Activated CD4-positive, alpha-beta T cell treated with anti-CD3 and anti-CD28 coated beads for 24 hours (primary cell): ENCODE data around the gene ZNF264.
"Not testable (repeated sequence)": the region's sequence is repeated elsewhere in the genome, so short reads cannot be mapped to it uniquely, and the experiment has no call there.

Experiments used
- DNase-seq, 2 donors: peaks; one replicate each; pipeline ENCODE4 v3.0.0-alpha.2; 2020; ENCODE audit warnings: low read depth in 2 of 2

The ZNF264 gene

DNA sequence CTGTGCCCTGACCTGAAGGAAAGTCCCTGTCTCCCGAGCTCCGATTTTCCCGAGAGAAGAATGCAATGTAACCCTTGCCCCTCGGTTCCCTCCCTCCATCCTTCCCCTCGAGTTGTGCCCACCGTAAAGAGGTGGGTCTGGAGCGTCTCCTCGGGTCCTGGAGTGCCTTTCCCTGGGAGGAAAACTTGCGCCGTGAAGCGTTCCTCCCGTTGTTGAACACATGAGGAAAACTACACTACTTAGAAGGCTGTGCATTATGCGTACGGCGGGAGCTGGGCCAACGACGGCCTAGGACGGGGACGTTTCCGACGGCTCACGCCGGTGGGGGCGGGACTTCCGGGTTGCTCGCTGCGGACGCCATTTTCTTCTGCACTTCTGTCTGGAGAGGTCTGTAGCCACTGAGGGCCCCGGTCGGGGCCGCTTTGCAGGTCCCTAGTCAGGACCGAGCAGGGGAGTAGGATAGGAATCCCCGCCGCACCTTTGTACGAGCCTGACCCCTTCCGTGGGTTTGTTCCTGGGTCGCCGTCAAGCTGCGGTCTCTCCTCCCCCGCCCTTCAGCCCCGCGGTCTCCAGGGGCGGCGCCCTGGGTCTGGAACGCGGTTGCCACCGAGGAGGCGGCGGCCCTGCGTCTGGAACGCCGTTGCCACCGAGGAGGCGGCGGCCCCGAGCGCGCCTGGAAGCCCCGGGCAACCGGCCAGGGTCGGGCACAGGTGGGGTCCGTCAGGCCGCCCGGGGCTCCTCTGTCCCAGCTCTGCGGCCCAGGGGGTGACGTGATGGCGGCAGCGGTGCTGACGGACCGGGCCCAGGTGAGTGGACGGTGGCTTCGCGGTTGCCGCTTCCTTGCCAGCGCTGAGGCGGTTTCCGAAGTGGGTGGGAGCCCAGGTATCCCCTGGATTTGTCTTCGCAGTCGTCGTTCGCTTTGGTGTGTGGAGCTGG lies at the start of gene ZNF264:
TSS of gene ZNF264 (plus strand) at position 360 of the 936 bp plus-strand sequence. CDS start at position 774, 414 bp downstream.
- peak; percentile 82 to 84 for DNase-seq

- no peak for DNase-seq
Observed at GRCh38 chr19:57141699-57142098, 49.6 kb upstream of the ZNF264 start.

DNA sequence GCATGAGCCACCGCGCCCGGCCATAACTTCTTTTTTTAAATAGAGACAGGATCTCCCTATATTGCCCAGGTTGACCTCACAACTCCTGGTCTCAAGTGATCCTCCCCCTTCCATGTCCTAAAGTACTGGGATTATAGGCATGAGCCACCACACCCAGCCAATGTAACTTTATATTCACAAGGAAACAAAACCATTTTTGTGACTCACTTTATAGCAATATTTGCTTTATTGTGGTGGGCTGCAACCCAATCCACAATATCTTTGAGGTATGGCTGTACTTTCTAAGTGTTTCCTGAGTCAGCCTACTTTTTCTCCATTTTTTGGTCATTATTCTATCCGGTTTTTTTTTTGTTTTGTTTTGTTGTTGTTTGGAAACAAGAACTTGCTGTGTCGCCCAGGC lies 38.4 kb upstream of the ZNF264 start:
- no peak for DNase-seq

GRCh38 chr19:57161985-57162539 lies 29.2 kb upstream of the ZNF264 start:
- no peak for DNase-seq

DNA sequence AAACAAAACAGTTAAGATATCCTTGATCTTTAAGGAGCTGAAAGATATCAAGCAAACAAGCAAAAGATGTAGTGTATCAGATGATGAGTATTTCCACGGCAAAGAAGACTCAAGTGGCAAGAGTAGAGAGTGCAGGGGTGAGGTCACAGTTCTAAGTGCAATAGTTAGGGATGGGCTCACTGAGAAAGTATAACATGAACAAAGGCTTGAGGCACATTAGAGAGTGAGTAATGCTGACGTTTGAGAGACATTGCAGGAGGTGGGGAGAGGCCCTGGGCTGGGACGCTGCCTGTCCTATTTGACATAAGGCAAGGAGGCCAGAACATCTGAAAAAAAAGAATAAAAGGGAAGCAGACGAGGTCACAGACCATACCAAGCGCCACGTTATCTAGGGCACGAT lies 25.5 kb upstream of the ZNF264 start:
- no peak for DNase-seq

DNA sequence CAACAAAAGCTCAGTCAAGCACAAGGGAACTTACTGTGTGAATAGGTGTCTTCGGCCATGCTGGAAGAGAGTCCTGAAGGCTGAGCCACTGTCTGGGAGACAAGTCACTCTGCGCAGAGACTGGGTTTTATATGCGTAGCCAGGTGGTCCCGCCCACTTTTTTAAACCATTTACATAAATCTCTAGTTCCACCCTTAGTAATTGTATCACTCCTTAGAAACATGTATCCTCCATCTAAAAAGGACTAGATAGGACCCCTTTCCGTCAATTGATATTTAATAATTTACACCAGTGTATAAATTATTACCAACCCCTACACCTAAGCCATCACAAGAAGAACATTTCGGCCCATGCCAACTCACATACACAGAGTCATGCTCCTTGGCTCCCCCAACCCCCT lies 23.9 kb upstream of the ZNF264 start, which contains the start of gene DUXA:
TSS of gene DUXA (minus strand) at position 101 of the 400 bp plus-strand sequence. CDS start at position 59, 42 bp downstream.
- no peak for DNase-seq

DNA sequence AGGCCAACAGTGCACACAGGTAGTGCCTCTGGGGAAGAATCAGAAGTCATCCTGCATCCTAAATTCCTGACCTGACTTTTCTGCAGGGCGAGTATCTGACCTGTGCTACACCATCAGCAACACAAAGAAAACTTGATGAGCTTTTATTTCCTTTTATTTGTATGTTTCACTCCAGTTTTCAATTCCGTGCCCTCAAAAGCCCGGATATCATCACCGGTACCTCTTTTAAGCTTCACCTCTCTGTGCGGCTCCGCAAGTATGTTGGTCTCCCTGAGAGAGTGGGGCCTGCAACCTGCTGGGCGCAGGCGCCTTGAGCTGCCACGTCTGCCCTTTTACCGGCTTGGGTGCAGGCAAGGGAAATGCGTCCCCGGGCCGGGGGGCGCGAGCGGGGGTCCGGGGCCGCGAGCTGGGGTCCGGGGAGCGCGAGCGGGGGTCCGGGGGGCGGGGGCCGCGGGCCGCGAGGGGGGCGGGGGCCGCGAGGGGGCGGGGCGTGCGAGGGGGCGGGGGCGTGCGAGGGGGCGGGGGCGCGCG lies 19.7 kb upstream of the ZNF264 start:
- DNase-seq: no peak

DNA sequence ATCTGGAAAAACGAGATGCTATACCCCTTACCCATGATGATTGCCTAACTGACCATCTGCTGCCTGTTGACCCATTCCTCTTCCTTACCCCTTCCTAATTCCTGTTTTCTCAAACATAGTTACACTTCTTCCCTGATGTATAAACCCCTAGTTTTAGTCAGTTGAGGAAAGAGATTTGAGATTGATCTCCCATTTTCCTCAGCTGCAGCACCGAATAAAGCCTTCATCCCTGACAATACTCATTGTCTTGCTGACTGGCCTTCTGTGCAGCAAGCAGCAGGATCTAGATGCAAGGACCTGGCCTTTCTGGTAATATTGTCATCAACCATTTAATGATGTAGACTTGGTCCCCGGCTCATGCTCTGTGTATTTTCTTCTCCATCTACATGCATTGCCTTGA lies 999 bp upstream of the ZNF264 start:
- DNase-seq: no peak

DNA sequence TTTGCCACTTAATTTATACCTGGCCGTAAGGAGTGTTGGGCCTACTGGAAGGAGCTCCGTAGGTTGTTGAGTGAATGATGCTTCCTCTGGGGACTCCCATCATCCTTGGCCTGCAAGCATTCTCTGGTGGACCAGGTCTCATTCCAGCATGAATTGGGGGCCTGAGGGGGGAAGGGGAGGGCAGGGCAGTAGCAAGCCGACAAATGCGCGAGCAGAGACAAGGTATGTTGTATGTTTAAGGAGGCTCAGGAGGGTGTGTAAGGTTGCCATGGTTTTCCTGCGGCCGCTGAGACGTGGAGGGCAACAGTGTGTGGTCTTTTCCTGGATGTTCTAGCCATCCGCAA lies 749 bp downstream of the ZNF264 start:
- DNase-seq: no peak

GRCh38 chr19:57192993-57193392 lies 1.7 kb downstream of the ZNF264 start:
- no peak for DNase-seq

DNA sequence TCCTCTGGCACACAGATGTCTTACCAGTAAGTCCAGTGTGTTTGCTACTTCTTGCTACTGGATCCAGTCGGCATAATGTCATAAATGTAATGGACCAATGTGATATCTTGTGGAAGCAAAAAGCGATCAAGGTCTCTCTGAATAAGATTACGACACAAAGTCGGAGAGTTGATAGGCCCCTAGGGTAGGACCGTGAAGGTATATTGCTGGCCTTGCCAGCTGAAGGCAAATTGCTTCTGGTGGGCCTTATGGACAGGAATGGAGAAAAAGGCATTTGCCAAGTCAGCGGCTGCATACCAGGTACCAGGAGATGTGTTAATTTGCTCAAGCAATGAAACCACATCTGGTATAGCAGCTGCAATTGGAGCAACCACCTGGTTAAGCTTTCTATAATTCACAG lies 6.6 kb downstream of the ZNF264 start:
- not testable (repeated sequence) for DNase-seq

DNA sequence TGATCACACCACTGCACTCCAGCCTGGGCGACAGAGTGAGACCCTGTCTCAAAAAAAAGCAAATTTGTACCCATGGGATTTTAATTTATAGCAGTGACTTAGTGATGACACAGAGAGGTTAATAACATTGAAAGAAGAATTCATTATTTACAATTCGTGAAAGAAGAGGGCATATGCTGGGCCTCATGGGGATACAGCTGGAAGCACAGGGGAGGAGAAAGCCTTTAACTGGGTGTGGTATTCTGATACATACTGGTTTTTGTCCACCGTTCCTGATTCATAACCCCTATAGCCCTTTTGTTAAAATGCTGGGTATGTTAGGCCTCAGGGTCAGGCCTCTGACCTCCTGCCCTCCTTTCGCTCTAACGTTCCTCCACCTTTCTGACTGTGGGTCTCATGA lies 10.9 kb downstream of the ZNF264 start:
- DNase-seq: no peak

DNA sequence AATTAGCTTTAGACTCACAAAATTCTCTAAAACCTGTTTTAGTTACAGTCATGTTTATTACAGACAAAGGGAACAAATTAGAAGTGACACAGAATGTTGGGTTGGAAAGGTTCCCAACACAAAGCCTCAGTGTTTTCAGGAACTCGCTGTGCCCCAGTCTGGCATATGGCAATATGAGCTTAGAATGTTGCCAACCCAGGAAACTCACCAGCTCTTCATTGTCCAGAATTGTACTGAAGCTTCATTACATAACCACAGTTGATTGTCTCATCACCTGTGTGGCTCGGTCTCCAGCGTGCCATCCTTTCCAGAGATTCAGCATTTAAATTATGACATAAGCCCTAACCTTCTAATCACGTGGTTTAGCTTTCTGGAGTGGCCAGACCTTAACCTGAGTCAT lies 19.1 kb downstream of the ZNF264 start:
- DNase-seq: no peak

- DNase-seq: no peak
Observed at GRCh38 chr19:57212109-57212508, 20.8 kb downstream of the ZNF264 start.

- no peak for DNase-seq
Observed at GRCh38 chr19:57227502-57227901, 36.2 kb downstream of the ZNF264 start.

GRCh38 chr19:57231686-57232085 lies 40.4 kb downstream of the ZNF264 start:
- DNase-seq: no peak

DNA sequence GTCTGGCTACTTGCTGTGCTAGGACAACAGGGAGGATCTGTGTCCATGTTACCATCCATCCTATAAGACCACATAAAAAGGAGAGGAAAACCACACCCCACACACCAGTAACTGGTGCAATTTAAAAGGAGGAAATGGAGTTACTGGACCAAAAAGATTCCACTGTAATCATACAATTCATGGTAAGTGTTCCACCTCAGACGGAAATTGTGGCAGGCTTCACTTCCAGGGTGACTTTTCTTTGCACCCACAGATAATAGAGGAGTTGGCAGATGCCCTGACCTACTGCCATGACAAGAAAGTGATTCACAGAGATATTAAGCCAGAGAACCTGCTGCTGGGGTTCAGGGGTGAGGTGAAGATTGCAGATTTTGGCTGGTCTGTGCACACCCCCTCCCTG lies 41.9 kb downstream of the ZNF264 start:
- no peak for DNase-seq

- DNase-seq: no peak
Observed at GRCh38 chr19:57239982-57240310, 48.6 kb downstream of the ZNF264 start.

DNA sequence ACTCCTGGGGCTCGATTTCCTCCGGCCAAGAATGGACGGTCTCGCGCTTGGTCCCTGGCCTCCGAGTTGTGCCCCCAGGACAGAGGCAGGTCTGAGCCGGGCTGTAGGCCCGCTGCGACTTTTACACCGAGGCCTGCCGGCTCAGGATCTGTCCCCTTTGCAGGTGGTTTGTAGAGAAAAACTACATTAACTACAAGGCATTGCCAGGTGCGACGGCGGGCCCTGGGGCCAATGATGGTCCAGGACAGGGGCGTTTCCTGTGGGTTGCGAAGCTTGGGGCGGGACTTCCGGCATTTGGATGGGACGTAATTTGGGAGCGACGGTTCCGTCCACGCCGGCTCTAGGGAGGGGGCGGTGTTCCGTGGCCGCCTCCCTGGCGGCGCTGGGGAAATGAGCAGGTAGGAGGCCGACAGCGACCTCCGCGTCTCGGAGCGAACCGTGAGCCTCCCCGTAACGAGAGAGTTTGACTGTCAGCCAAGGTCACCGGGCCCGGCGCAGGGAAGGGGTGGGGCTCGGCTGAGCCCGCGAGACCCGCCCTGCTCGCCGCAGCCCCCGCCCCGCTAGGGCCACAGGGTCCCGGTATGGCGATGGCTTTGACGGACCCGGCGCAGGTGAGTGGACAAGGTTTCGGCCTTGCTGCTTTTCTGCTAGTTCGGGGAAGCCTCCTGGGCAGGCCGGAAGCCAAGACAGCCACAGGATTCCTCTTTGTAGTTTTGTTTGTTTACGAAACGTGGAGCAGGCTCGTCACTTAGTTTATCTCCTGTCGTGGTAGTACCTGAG lies 49.2 kb downstream of the ZNF264 start, which contains the start of gene ZNF805:
TSS of gene ZNF805 (plus strand) at position 322 of the 780 bp plus-strand sequence. CDS start at position 582, 260 bp downstream.
- peak; percentile 87 to 93 for DNase-seq

DNA sequence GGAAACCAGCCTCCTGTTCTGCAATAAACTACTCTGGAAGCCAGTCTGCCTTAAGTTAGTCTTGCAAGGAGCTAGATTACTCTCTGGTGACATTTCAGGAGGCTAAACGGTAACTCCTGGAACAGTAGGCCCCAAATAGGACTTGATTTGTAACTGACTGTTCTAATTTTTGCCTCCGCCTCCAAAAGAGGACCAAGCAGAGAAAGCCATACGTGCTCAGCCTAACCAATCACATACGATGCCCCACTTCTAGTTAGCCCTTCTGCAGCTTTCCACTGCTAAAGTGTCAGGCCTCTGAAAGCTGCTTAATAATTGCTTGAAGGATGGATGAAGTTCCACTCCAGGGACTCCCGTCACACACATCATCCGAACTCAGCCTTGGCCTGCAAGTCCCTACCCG lies 49.9 kb downstream of the ZNF264 start:
- DNase-seq: no peak

DNA sequence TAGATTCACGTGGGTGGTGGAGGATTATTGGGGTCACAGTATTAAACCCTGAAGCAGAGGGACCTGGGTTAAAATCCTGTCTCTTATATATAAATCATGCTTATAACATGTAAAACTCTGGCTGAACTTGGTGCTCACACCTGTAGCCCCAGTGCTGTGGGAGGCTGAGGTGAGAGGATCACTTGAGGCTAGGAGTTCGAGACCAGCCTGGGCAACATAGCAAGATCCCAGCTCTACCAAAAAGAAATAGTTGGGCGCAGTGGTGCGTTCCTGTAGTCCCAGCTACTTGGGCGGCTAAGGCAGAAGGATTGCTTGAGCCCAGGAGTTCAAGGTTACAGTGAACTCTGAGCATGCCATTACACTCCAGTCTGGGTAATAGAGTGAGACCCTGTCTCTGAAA lies 51.5 kb downstream of the ZNF264 start:
- no peak for DNase-seq

DNA sequence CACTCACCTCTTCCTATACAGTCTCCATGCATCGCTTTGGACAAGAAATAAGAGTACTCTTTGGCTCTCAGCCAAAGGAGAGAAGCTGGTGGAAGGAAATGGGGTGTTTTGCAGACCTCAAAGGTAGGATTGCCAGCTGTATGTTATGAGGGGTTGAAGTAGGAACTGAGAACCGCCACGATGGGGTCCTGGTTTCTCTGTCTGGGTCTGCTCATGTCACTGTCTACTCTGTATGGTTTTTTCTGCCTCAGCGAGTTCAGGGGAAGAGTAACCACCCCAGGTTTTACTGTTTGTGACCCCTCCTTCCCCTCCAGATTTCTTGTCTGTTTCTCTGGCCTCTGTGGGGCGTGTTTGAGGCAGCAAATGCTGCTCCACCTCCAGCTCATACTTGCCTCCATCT lies 53.2 kb downstream of the ZNF264 start:
- no peak for DNase-seq
